ENCODE results near the gene TBL1X. TPM values are rescaled to one million over a fixed set of nuclear protein-coding genes. Genes with fewer than 3 reads are reported as not detected.

Gene TBL1X
- total and polyA plus RNA-seq, 7 donors, result 2.0 to 17.6 (median 7.8) TPM

DNA sequence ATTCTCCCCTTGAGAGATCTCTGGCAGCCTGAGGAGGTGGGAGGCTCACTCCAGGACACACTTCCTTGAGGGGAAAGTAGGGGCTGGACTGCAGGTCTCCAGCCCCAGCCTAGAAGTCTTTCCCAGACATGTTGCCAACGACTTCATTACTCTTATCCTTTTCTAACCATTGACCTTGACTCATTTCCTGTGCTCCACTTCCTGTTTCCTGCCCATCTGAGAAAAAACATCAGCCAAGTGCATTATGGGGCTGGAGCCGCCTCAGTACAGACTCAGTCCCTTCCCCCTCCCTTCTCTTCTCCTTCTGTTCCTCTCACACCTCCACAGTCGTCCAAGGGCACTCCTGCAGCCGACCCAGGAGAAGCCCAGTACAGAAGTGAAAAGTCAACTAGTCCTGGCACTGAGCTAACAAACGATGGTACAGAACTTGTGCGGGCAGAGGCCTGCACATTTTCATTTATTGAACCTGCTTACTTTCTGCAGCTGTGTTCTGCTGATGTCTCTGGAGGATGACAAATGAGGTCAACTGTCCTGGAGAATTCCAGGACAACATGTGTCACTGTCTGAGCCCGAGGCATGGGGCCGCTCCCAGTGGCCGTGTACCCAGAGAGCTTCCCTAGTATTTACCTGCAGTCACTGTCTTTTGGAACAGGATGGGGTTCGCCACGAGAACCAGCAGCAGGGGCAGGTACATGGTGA is 280.7 kb downstream of the TBL1X start:
- Histone ChIP-seq H3K27me3 (ENCODE audit: insufficient read depth in 3 of 3, low read length in 2 of 3) (no peaks in the 10 kb centered on the region), H3K27ac (no peak overlapping the region), H3K4me3 (no peak overlapping the region), H3K4me1 (no peaks in the 10 kb centered on the region), H3K36me3 (ENCODE audit: insufficient read depth in 1 of 2, low read depth in 1 of 2) (no peaks in the 10 kb centered on the region), H3K9me3 (no peaks in the 10 kb centered on the region)
- TF ChIP-seq, protein P1, sequence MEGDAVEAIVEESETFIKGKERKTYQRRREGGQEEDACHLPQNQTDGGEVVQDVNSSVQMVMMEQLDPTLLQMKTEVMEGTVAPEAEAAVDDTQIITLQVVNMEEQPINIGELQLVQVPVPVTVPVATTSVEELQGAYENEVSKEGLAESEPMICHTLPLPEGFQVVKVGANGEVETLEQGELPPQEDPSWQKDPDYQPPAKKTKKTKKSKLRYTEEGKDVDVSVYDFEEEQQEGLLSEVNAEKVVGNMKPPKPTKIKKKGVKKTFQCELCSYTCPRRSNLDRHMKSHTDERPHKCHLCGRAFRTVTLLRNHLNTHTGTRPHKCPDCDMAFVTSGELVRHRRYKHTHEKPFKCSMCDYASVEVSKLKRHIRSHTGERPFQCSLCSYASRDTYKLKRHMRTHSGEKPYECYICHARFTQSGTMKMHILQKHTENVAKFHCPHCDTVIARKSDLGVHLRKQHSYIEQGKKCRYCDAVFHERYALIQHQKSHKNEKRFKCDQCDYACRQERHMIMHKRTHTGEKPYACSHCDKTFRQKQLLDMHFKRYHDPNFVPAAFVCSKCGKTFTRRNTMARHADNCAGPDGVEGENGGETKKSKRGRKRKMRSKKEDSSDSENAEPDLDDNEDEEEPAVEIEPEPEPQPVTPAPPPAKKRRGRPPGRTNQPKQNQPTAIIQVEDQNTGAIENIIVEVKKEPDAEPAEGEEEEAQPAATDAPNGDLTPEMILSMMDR (IDR thresholded peaks at IDR 0.05), result no peak
- 46 to 66% (median 52%) methylated on average over 11 of the region's 11 CpGs for WGBS, 3 donors
- ATAC-seq (no peak), DNase-seq (no peak)
- intact Hi-C loops (cut with DNase I), result no loop called here

DNA sequence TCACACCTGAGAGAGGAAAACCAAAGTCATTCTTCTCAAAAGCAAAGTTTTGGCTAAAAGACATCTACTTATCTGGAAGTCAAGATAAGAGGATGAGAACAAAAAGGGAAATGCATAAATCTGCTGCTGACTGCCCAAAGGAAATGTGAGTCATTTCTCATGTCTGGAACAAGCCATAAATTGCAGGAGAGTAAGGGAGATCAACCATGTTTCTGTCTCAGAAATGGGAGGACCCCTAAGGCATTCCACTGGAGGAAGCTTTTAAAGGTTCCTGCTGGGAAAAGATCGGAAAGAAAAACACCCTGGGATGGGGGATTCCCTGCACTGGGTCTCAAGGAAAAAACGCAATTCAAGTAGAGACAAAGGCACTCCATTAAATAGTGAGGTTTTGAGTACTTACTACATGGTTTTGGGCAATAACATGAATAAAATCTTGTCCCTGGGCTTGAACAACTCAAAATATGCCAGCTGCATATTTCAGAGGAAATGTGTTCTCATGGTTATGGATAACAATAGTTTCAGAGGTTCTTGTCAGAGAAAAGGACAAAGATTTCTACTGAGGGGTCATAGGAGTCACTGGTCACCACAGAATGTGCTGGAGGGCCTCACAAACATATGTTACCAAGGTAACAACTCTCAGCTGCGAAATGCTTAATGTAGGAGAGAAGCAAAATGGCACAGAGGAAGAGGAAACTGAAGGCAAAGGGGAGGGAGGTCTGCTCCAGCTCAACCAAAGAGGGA is 281.5 kb downstream of the TBL1X start:
- H3K9me3 ChIP-seq, result no peaks in the 10 kb centered on the region
- no peaks in the 10 kb centered on the region for H3K36me3 ChIP-seq (ENCODE audit: insufficient read depth in 1 of 2, low read depth in 1 of 2)
- intact Hi-C loops (cut with DNase I), result no loop called here
- WGBS, 3 donors, result 38 to 43% (median 42%) methylated on average over 3 of the region's 3 CpGs
- DNase-seq (no peak), ATAC-seq (no peak)
- TF ChIP-seq, protein P1 (IDR thresholded peaks at IDR 0.05), result no peak
- no peak overlapping the region for H3K4me3 ChIP-seq
- H3K27me3 ChIP-seq (ENCODE audit: insufficient read depth in 3 of 3, low read length in 2 of 3), result no peaks in the 10 kb centered on the region
- H3K4me1 ChIP-seq, result no peaks in the 10 kb centered on the region
- H3K27ac ChIP-seq, result no peak overlapping the region

DNA sequence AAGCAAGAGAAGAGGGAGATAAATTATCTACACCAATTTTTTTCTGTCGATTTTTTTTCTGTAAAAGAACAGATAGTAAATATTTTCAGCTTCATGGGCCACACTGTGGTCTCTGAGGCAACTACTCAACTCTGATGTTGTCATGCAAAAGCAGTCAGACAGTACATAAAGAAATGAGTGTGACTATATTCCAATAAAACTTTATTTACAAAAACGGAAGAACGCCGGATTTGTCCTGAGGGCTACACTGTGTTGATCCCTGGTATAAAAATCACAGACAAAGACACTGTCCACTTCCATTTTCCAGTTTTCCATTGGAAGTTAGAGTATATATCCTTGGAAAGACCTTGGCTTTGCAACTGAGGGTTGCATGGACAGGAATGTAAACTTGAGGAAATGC is 282.8 kb downstream of the TBL1X start:
- peaks cover 0 to 6% (median 0%) of the 10 kb centered on the region in 3 donors for H3K27me3 ChIP-seq (ENCODE audit: insufficient read depth in 3 of 3, low read length in 2 of 3)
- H3K9me3 ChIP-seq, result no peaks in the 10 kb centered on the region
- no peak for ATAC-seq
- H3K4me3 ChIP-seq, result no peak overlapping the region
- H3K4me1 ChIP-seq, result no peaks in the 10 kb centered on the region
- no peak for DNase-seq
- intact Hi-C loops (cut with DNase I), result no loop called here
- TF ChIP-seq, protein P1 (IDR thresholded peaks at IDR 0.05), result no peak
- H3K36me3 ChIP-seq (ENCODE audit: insufficient read depth in 1 of 2, low read depth in 1 of 2), result no peaks in the 10 kb centered on the region
- 83 to 90% (median 85%) methylated on average over 4 of the region's 4 CpGs for WGBS, 3 donors
- no peak overlapping the region for H3K27ac ChIP-seq

DNA sequence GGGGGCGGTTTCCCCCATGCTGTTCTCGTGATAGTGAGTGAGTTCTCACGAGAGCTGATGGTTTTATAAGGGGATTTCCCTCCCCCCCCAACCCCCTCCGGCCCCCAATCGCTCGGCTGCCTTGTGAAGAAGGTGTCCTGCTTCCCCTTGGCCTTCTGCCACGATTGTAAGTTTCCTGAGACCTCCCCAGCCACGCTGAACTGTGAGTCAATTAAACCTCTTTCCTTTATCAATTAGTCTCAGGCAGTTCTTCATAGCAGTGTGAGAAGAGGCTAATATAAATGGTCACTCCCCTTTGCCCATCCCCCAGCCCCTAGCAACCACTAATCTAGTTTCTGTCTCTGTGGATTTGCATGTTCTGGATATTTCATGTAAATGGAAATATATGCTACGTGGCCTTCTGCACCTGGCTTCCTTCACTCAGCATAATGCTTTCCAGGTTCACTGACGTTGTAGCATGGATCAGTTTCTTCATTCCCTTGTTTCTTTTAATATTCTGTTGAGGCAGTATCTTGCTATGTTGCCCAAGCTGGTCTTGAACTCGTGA is 284.4 kb downstream of the TBL1X start:
- Histone ChIP-seq H3K27me3 (ENCODE audit: insufficient read depth in 3 of 3, low read length in 2 of 3) (peaks cover 0 to 7% (median 0%) of the 10 kb centered on the region in 3 donors), H3K4me1 (no peaks in the 10 kb centered on the region), H3K9me3 (no peaks in the 10 kb centered on the region), H3K27ac (no peak overlapping the region), H3K4me3 (no peak overlapping the region), H3K36me3 (ENCODE audit: insufficient read depth in 1 of 2, low read depth in 1 of 2) (no peaks in the 10 kb centered on the region)
- intact Hi-C loops (cut with DNase I), result no loop called here
- WGBS, 3 donors, result 30 to 38% (median 36%) methylated on average over 11 of the region's 11 CpGs
- DNase-seq (no peak), ATAC-seq (no peak)
- TF ChIP-seq, protein P1 (IDR thresholded peaks at IDR 0.05), result no peak
